Upper lobe of left lung (tissue), 4 donors: ENCODE data around the gene GRID1.

Experiments
- CTCF ChIP-seq, 6 experiments: fragments of 450-650 bp in 4 of 6; fragments of 200-600 bp in 2 of 6; sonication (generic) in 2 of 6; IDR thresholded peaks; one replicate each; pipeline ENCODE4 v1.5.1; 2016 to 2019; ENCODE audit warnings: antibody characterized with exemption in 6 of 6
- EP300 ChIP-seq, 4 donors: sonication (generic); formaldehyde crosslinking; IDR thresholded peaks; one replicate each; pipeline ENCODE4 v1.5.1; 2017; ENCODE audit warnings: antibody characterized with exemption in 4 of 4, control low read depth in 2 of 4
- POLR2AphosphoS5 ChIP-seq, 2 donors: sonication (generic); formaldehyde crosslinking; IDR thresholded peaks; one replicate each; pipeline ENCODE4 v1.5.1; 2017; ENCODE audit warnings: antibody characterized with exemption in 2 of 2

- no peak for TF ChIP-seq CTCF (IDR thresholded peaks at IDR 0.05)
- TF ChIP-seq POLR2AphosphoS5 (IDR thresholded peaks at IDR 0.05): no peak
- TF ChIP-seq EP300 (IDR thresholded peaks at IDR 0.05): no peak
These were observed 449.5 kb downstream of the GRID1 start for GRCh38 chr10:85916994-85917573.
